ENCODE measurements around the gene LITAFD.

The LITAFD gene

DNA sequence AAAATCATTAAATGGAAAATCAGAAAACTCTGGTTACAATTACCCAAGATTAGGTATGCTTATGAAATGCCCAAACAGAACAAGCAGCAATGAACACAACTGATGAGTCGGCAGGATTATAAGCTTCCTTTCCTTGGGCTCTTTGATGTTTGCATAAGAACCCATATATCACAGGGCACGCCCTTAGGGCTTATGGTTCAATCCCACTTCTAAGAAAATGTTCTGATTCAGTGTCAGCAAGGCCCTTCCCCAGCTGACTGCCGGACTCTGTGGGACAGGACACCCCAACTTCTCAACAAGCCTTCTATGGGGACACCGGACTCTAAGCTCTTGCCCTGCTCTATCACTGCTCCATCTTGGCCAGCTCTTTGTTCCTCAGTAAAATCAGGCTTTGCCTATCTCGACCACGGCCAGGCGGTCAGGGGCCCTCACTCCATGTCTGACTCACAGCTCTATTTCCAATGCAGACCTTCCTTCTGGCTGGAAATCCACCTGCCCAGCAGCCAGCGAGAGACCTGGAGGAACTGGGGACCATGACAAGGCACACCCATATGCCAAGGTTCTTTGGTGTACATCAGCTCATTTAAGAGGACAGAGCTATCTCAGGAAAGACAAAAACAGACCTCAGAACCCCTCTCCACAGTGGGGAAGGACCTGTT lies 26.8 kb downstream of the LITAFD start:
- TF ChIP-seq, protein P1, sequence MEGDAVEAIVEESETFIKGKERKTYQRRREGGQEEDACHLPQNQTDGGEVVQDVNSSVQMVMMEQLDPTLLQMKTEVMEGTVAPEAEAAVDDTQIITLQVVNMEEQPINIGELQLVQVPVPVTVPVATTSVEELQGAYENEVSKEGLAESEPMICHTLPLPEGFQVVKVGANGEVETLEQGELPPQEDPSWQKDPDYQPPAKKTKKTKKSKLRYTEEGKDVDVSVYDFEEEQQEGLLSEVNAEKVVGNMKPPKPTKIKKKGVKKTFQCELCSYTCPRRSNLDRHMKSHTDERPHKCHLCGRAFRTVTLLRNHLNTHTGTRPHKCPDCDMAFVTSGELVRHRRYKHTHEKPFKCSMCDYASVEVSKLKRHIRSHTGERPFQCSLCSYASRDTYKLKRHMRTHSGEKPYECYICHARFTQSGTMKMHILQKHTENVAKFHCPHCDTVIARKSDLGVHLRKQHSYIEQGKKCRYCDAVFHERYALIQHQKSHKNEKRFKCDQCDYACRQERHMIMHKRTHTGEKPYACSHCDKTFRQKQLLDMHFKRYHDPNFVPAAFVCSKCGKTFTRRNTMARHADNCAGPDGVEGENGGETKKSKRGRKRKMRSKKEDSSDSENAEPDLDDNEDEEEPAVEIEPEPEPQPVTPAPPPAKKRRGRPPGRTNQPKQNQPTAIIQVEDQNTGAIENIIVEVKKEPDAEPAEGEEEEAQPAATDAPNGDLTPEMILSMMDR (conservative IDR thresholded peaks at IDR 0.05) = no peak
- H3K27ac ChIP-seq = peak overlapping the region; percentile 80; the same call in 1 of the 2 replicates

DNA sequence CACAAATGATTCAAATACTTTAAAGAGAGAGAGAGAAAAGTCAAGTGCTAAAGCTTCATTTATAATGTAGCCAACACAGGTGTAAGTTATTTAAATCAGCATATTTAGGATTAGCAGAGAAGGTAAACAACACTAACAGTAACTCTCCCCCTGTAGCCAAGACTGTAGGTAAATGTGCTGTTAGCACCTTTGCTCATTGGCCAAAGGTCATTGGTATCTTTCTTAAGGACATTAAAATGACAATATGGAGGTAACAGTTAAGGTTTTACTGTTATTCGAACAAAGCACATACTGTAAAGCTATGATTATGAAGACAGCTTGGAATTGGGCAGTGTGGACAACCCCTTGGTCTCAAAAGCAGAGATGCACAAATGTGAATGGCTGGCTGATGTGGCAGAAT lies 28.7 kb downstream of the LITAFD start:
- TF ChIP-seq, protein P1 (conservative IDR thresholded peaks at IDR 0.05) = no peak
- peak overlapping the region; percentile 80 for H3K27ac ChIP-seq

DNA sequence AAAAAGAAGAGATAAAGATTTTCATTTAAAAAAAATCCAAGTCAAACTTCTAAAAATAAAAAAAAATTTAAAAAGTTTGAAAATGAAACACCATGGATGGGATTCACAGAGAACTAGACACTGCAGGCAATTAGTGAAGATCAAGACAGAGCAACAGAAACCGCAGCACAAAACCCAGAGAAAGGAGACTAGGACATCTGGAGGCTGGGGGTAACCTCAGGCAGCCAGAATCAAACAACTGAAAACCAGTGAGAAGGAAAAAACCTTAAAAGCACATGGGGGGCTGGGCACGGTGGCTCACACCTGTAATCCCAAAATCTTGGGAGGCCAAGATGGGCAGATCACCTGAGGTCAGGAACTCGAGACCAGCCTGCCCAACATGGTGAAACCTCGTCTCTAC lies 30.6 kb downstream of the LITAFD start:
- H3K27ac ChIP-seq = peak overlapping the region; percentile 80

DNA sequence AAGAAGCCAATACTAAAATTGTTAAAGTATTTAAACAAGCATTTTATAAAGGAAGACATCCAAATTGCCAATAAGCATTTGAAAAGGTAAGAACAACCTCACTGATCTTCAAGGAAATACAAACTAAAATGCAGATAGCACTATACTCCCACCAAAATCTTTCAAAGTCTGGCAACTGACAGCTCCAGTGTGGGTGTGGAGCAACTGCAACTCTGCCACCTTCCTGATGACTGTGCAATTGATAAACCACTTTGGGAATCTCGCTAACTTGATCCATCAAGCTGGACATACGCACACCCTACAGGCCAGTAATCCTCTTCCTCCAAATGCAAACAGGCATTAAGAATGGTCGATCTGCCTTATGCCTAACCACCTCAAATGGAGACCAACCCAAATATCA lies 31.9 kb downstream of the LITAFD start:
- H3K27ac ChIP-seq = no peak overlapping the region
- TF ChIP-seq, protein P1 (conservative IDR thresholded peaks at IDR 0.05) = no peak

More for the DNA sequence above, 30.6 kb downstream of the LITAFD start:
- TF ChIP-seq, protein P1 (conservative IDR thresholded peaks at IDR 0.05) = no peak

DNA sequence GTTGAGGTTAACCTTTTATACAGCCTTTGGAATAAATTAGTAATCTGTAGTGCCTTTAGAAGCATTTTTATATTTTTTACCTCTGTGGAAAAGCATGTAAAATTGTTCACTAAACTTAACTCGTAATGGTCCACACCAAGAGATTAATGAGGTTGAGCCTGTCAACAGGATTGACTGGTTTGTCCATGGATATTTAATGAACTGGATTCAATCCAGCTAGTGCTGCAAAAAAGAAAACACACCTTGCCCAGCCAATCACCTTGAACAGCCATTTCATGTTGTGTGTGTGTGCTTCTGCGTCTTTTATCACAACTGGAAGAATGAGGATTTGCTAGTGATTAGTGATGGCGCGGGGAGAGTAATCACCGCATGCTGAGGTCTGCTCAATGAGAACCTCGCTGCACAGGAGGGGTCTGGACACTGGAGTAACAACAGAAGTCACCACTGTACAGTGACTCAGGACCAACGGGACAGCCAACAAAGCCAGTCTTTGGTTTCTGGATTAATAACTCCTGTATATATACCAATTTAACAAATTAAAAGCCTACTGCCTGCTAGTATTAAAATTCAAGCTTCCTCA lies 33.7 kb downstream of the LITAFD start:
- TF ChIP-seq, protein P1 (conservative IDR thresholded peaks at IDR 0.05) = no peak

DNA sequence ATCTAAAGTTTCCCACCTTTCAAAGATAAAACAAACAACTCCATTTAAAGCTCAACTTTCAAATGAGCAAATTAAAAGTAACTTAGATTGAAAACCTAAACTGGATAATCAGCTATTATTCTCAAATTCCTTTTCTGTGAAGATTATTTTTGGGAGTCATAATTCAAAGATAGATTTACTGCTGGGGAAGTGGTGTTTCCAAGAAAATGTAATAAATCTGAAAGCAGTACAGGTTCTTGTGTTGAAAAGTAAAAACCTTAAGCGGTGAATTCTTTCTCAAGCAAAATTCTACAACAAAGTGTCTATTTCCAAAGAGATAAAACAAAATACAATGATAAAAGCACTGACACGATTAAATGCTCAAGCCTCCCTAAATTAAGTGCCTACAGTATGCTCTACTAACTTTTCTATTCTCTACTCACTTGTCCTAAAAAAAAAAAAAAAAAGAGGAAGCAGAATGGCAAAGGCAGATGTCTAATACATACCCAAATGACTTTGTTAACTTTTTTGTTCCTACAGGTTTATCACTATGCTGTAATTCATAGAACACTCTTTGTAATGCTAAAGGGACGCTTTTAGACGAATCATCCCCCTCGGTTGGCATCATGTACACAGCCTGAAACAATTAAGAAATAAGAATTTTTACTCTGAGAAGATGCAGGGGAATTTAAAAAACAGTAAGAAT lies 34.5 kb downstream of the LITAFD start:
- TF ChIP-seq, protein P1 (conservative IDR thresholded peaks at IDR 0.05) = no peak
- H3K27ac ChIP-seq = peak overlapping the region; percentile 67

More for the DNA sequence above, 33.7 kb downstream of the LITAFD start:
- H3K27ac ChIP-seq = peak overlapping the region; percentile 67

DNA sequence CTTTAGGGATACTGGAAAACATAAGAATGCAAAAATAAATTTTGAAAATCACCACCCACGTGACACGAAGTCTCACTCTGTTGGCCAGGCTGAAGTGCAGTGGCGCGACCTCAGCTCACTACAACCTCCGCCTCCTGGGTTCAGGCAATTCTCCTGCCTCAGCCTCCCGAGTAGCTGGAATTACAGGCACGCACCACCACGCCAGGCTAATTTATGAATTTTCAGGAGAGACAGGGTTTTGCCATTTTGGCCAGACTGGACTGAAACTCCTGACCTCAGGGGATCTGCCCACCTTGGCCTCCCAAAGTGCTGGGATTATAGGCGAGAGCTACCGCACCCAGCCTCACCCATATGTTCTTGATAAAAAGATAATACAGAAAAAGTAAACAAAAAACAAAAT lies 35.2 kb downstream of the LITAFD start:
- peak overlapping the region; percentile 67; the same call in 1 of the 2 replicates for H3K27ac ChIP-seq

Data from VCaP (cell line).